ENCODE measurements around the gene PPP1R15A.

GRCh38 chr19:48867123-48867745 lies 5.0 kb upstream of the PPP1R15A start:
- TF ChIP-seq POLR2AphosphoS5 (IDR thresholded peaks at IDR 0.05; ENCODE audit: low read depth, low read length) (no peak), TAF1 (IDR thresholded peaks at IDR 0.05; ENCODE audit: borderline replicate concordance, low read depth, low read length) (no peak)

Measured in GM12892 (cell line).